HG03045 (cell line): ENCODE data around the gene TUBB4A.
A peak's percentile ranks its signal among the peaks of the same experiment; 100 is the strongest.
"Not testable (repeated sequence)": the region's sequence is repeated elsewhere in the genome, so short reads cannot be mapped to it uniquely, and the experiment has no call there.

ENCODE experiments used
- ATAC-seq: cut with Tn5 transposase; IDR thresholded peaks from one replicate; pipeline ENCODE4 v1.9.1; 2021; ENCODE audit warnings: mild to moderate bottlenecking, moderate library complexity; ENCODE audit not compliant: unreplicated experiment

TUBB4A gene

GRCh38 chr19:6501740-6502648, at the start of gene TUBB4A:
TUBB4A (minus strand) TSS chr19:6502309; CDS start chr19:6502212, 97 bp downstream.
- ATAC-seq, result no peak

- no peak for ATAC-seq
Observed at GRCh38 chr19:6551091-6551490, 49.0 kb upstream of the TUBB4A start.

GRCh38 chr19:6550679-6551078, 48.6 kb upstream of the TUBB4A start:
- not testable (repeated sequence) for ATAC-seq

- ATAC-seq, result no peak
Observed at GRCh38 chr19:6543866-6544347, 41.8 kb upstream of the TUBB4A start.

GRCh38 chr19:6540918-6541689, 39.0 kb upstream of the TUBB4A start:
- ATAC-seq, result no peak

GRCh38 chr19:6539514-6539913, 37.4 kb upstream of the TUBB4A start:
- no peak for ATAC-seq

- no peak for ATAC-seq
Observed at GRCh38 chr19:6535558-6536137, 33.5 kb upstream of the TUBB4A start.

GRCh38 chr19:6534451-6535093, 32.5 kb upstream of the TUBB4A start:
- no peak for ATAC-seq

GRCh38 chr19:6533746-6534418, 31.8 kb upstream of the TUBB4A start:
- ATAC-seq, result no peak

GRCh38 chr19:6533000-6533328, 30.9 kb upstream of the TUBB4A start:
- ATAC-seq, result no peak

- no peak for ATAC-seq
Observed at GRCh38 chr19:6532244-6532999, 30.3 kb upstream of the TUBB4A start.

GRCh38 chr19:6531956-6532243, 29.8 kb upstream of the TUBB4A start:
- ATAC-seq, result no peak

- no peak for ATAC-seq
Observed at GRCh38 chr19:6531163-6531955, 29.2 kb upstream of the TUBB4A start.

GRCh38 chr19:6530386-6531162, 28.5 kb upstream of the TUBB4A start, which contains the start of gene TNFSF9:
TNFSF9 (plus strand) TSS chr19:6531026; CDS start chr19:6531037, 11 bp downstream.
- ATAC-seq, result peak; percentile 40

GRCh38 chr19:6529937-6530385, 27.9 kb upstream of the TUBB4A start:
- ATAC-seq, result no peak

GRCh38 chr19:6529351-6529750, 27.2 kb upstream of the TUBB4A start:
- ATAC-seq, result no peak

- ATAC-seq, result no peak
Observed at GRCh38 chr19:6528544-6529121, 26.5 kb upstream of the TUBB4A start.
